ENCODE measurements around the gene FBXO31.

GRCh38 chr16:87322833-87323726 is 60.5 kb downstream of the FBXO31 start:
- TF ChIP-seq CTCF (IDR thresholded peaks at IDR 0.05) (no peak), POLR2A (IDR thresholded peaks at IDR 0.05) (no peak), EP300 (IDR thresholded peaks at IDR 0.05) (no peak)

All from ovary (tissue), 3 donors.